Adipose tissue (tissue), 3 donors: ENCODE data around the gene PHB1. TPM values are rescaled to one million over a fixed set of nuclear protein-coding genes. Genes with fewer than 3 reads are reported as not detected.
"Not testable (repeated sequence)": the region's sequence is repeated elsewhere in the genome, so short reads cannot be mapped to it uniquely, and the experiment has no call there.

ENCODE experiments used
- H3K27ac ChIP-seq: one replicate; pipeline ENCODE4 v1.5.1; 2013; ENCODE audit warnings: low read depth, low read length
- WGBS, 3 donors: extraction: QIAGEN DNeasy Blood & Tissue Kit; methylation state at CpG; one replicate each; pipeline ENCODE4 v1.1.7; 2013; 5-methylcytosine and 5-hydroxymethylcytosine counted together
- polyA plus RNA-seq, 3 donors: library from polyadenylated mRNA; stranded (reverse); fragments of 200-250 nt; gene quantifications; one replicate each; pipeline ENCODE4 v1.2.3, GENCODE V29; 2013
- donor health status: healthy with polysubstance abuse.
- donor health status: Bipolar disorder and iron deficiency.
- donor health status: healthy.

Gene PHB1
- polyA plus RNA-seq, 3 donors: 85.7 to 212 (median 133) TPM

GRCh38 chr17:49442041-49442440 lies 27.4 kb upstream of the PHB1 start:
- WGBS, 3 donors: 60 to 89% (median 83%) methylated on average over 9 of the region's 9 CpGs
- H3K27ac ChIP-seq: no peak overlapping the region

GRCh38 chr17:49441578-49441977 lies 26.9 kb upstream of the PHB1 start:
- 46 to 73% (median 48%) methylated on average over 4 of the region's 4 CpGs for WGBS, 3 donors

GRCh38 chr17:49440581-49440980 lies 25.9 kb upstream of the PHB1 start:
- 82 to 100% (median 97%) methylated on average over 1 of the region's 1 CpG for WGBS, 3 donors
- H3K27ac ChIP-seq: no peak overlapping the region

More at GRCh38 chr17:49441578-49441977, 26.9 kb upstream of the PHB1 start:
- H3K27ac ChIP-seq: no peak overlapping the region

GRCh38 chr17:49439673-49440571 lies 25.2 kb upstream of the PHB1 start:
- WGBS, 3 donors: 46 to 63% (median 59%) methylated on average over 9 of the region's 9 CpGs
- no peak overlapping the region for H3K27ac ChIP-seq

- no peak overlapping the region for H3K27ac ChIP-seq
- WGBS, 3 donors: 54 to 83% (median 82%) methylated on average over 3 of the region's 3 CpGs
Measured at GRCh38 chr17:49439305-49439672, 24.6 kb upstream of the PHB1 start.

GRCh38 chr17:49438436-49439278 lies 24.0 kb upstream of the PHB1 start:
- WGBS, 3 donors: 14 to 29% (median 27%) methylated on average over 29 to 30 of the region's 30 CpGs
- H3K27ac ChIP-seq: no peak overlapping the region

- no peak overlapping the region for H3K27ac ChIP-seq
- 61 to 83% (median 74%) methylated on average over 6 to 7 of the region's 7 CpGs for WGBS, 3 donors
Measured at GRCh38 chr17:49437696-49438435, 23.2 kb upstream of the PHB1 start.

GRCh38 chr17:49436174-49436573 lies 21.5 kb upstream of the PHB1 start:
- WGBS, 3 donors: 45 to 76% (median 72%) methylated on average over 4 of the region's 4 CpGs
- H3K27ac ChIP-seq: no peak overlapping the region

- H3K27ac ChIP-seq: no peak overlapping the region
- WGBS, 3 donors: 45 to 61% (median 54%) methylated on average over 4 of the region's 4 CpGs
Measured at GRCh38 chr17:49435671-49436029, 21.0 kb upstream of the PHB1 start.

- WGBS, 3 donors: 60 to 62% (median 60%) methylated on average over 12 to 13 of the region's 13 CpGs
- H3K27ac ChIP-seq: no peak overlapping the region
Measured at GRCh38 chr17:49434821-49435670, 20.4 kb upstream of the PHB1 start.

- 77 to 95% (median 81%) methylated on average over 4 of the region's 4 CpGs for WGBS, 3 donors
- no peak overlapping the region for H3K27ac ChIP-seq
Measured at GRCh38 chr17:49433000-49433694, 18.5 kb upstream of the PHB1 start.

- WGBS, 3 donors: 76 to 90% (median 88%) methylated on average over 8 of the region's 8 CpGs
- no peak overlapping the region for H3K27ac ChIP-seq
Measured at GRCh38 chr17:49431743-49432142, 17.1 kb upstream of the PHB1 start.

GRCh38 chr17:49425004-49425286 lies 10.3 kb upstream of the PHB1 start:
- H3K27ac ChIP-seq: no peak overlapping the region

GRCh38 chr17:49424276-49425003 lies 9.8 kb upstream of the PHB1 start:
- WGBS, 3 donors: 77 to 82% (median 82%) methylated on average over 15 to 16 of the region's 16 CpGs
- H3K27ac ChIP-seq: not testable (repeated sequence)

GRCh38 chr17:49422714-49423113 lies 8.0 kb upstream of the PHB1 start:
- 47 to 66% (median 50%) methylated on average over 1 of the region's 1 CpG for WGBS, 3 donors
- no peak overlapping the region for H3K27ac ChIP-seq

- WGBS, 3 donors: 88 to 90% (median 89%) methylated on average over 17 to 23 of the region's 23 CpGs
- H3K27ac ChIP-seq: not testable (repeated sequence)
Measured at GRCh38 chr17:49419761-49420160, 5.1 kb upstream of the PHB1 start.
